ENCODE data around the gene ABCA4. TPM values are rescaled to one million over a fixed set of nuclear protein-coding genes. Genes with fewer than 3 reads are reported as not detected.

The ABCA4 gene
- total and polyA plus RNA-seq, 8 donors = 0.83 to 2.7 (median 1.6) TPM

DNA sequence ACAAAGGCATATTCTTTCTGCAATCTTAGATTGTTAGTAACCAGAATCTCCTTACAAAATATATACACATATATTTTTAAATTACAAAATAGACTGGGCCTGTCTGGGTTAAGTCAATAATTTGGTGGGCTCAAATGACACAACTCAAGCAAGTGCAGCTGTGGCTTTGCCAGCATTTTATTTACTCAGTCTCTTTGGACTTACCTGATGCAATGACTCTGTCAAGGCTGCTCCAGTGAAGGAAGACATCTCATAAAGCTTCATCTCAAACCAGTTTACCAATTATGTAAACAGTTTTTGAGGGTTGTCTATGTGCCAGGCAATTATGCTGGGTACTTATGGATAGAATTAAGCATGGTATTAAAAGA is 22.8 kb upstream of the ABCA4 start:
- ATAC-seq = no peak
- TF ChIP-seq, protein P1, sequence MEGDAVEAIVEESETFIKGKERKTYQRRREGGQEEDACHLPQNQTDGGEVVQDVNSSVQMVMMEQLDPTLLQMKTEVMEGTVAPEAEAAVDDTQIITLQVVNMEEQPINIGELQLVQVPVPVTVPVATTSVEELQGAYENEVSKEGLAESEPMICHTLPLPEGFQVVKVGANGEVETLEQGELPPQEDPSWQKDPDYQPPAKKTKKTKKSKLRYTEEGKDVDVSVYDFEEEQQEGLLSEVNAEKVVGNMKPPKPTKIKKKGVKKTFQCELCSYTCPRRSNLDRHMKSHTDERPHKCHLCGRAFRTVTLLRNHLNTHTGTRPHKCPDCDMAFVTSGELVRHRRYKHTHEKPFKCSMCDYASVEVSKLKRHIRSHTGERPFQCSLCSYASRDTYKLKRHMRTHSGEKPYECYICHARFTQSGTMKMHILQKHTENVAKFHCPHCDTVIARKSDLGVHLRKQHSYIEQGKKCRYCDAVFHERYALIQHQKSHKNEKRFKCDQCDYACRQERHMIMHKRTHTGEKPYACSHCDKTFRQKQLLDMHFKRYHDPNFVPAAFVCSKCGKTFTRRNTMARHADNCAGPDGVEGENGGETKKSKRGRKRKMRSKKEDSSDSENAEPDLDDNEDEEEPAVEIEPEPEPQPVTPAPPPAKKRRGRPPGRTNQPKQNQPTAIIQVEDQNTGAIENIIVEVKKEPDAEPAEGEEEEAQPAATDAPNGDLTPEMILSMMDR (IDR thresholded peaks at IDR 0.05) = no peak

GRCh38 chr1:94143173-94143808 is 22.3 kb upstream of the ABCA4 start:
- H3K4me1 ChIP-seq = no peaks in the 10 kb centered on the region
- no peak overlapping the region for H3K27ac ChIP-seq
- intact Hi-C loops (cut with DNase I) = no loop called here
- DNase-seq (no peak), ATAC-seq (no peak)
- no peaks in the 10 kb centered on the region for H3K36me3 ChIP-seq
- no peaks in the 10 kb centered on the region for H3K27me3 ChIP-seq
- H3K9me3 ChIP-seq = no peaks in the 10 kb centered on the region
- TF ChIP-seq, protein P1 (IDR thresholded peaks at IDR 0.05) = no peak
- H3K4me3 ChIP-seq = no peak overlapping the region

More for the DNA sequence above, 22.8 kb upstream of the ABCA4 start:
- no peak overlapping the region for H3K27ac ChIP-seq
- no peaks in the 10 kb centered on the region for H3K36me3 ChIP-seq
- intact Hi-C loops (cut with DNase I) = no loop called here
- no peaks in the 10 kb centered on the region for H3K4me1 ChIP-seq
- no peak for DNase-seq
- no peaks in the 10 kb centered on the region for H3K27me3 ChIP-seq
- no peak overlapping the region for H3K4me3 ChIP-seq
- H3K9me3 ChIP-seq = no peaks in the 10 kb centered on the region

- ATAC-seq (no peak), DNase-seq (no peak)
- TF ChIP-seq, protein P1 (IDR thresholded peaks at IDR 0.05) = no peak
- Histone ChIP-seq H3K27me3 (no peaks in the 10 kb centered on the region), H3K9me3 (no peaks in the 10 kb centered on the region), H3K27ac (no peak overlapping the region), H3K4me3 (no peak overlapping the region), H3K36me3 (no peaks in the 10 kb centered on the region), H3K4me1 (no peaks in the 10 kb centered on the region)
- intact Hi-C loops (cut with DNase I) = no loop called here
Observed at GRCh38 chr1:94142583-94142982, 21.6 kb upstream of the ABCA4 start.

DNA sequence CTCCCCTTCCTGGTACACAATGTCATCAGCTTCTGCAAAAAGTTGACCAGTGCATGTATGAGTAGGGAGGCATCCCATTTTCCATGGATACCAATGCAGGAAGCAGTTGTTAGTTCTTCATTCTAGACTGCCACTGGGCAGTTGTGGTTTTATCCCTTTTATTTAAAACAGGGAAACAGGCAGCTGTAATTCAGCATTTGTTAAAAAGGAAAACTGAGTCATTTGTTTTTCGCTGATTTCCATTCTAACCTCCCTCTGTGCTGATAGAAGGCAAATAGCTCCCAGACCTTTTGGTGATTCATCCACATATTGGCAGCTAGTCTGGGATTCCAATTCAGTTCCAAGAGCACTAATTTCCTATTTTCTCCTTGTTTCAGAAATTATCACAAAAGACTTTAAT is 21.1 kb upstream of the ABCA4 start:
- no peak for ATAC-seq
- no peak overlapping the region for H3K4me3 ChIP-seq

GRCh38 chr1:94132111-94132510 is 11.2 kb upstream of the ABCA4 start:
- TF ChIP-seq, protein P1 (IDR thresholded peaks at IDR 0.05) = no peak

More for the DNA sequence above, 21.1 kb upstream of the ABCA4 start:
- H3K4me1 ChIP-seq = no peaks in the 10 kb centered on the region
- H3K27me3 ChIP-seq = no peaks in the 10 kb centered on the region
- no peak overlapping the region for H3K27ac ChIP-seq
- H3K9me3 ChIP-seq = no peaks in the 10 kb centered on the region
- TF ChIP-seq, protein P1 (IDR thresholded peaks at IDR 0.05) = no peak
- H3K36me3 ChIP-seq = no peaks in the 10 kb centered on the region
- intact Hi-C loops (cut with DNase I) = no loop called here
- no peak for DNase-seq

More at GRCh38 chr1:94132111-94132510, 11.2 kb upstream of the ABCA4 start:
- ATAC-seq (no peak), DNase-seq (no peak)
- Histone ChIP-seq H3K27me3 (no peaks in the 10 kb centered on the region), H3K27ac (no peak overlapping the region), H3K9me3 (peaks cover 0 to 9% of the 10 kb centered on the region in 2 donors), H3K4me1 (no peaks in the 10 kb centered on the region), H3K36me3 (no peaks in the 10 kb centered on the region), H3K4me3 (no peak overlapping the region)
- intact Hi-C loops (cut with DNase I) = no loop called here

Data from left lung (tissue), 10 donors.